ENCODE measurements around the gene CYP19A1.

The CYP19A1 gene

DNA sequence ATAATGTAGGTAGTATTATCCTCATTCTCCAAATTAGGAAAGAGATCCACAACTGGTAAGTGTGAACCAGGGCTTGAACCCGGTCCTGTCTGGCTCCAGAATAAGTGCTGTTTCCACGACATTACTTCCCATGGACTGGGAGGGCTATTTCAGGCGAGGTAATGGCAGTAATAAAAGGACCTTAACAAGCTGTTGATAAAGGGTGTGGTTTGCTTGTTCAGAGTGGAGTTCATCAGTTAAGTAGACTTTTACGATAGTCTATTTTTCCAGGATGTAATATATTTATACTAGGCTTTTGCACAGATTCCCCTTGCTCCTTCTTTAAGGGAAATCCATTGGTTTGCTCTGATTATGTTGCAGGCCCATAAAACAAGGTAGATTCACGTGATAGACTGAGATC, 155.3 kb downstream of the CYP19A1 start:
- DNase-seq (ENCODE audit: low read depth), result no peak

DNA sequence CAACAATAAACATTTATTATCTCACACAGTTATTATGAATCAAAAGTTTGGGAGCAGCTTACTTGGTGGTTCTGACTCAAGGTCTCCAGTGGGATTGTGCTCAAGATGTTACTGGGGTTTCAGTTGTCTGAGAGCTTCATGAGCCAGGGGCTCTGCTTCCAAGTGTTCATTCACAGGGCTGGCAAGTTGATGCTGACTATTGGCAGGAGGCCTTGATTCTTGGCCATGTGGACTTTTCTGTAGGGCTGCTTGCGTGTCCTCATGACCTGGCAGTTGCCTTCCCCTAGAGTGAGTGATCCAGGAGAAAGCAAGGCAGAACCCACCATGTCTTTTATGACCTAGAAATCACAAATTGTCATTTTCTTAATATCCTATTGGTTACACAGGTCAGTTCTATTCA, 156.5 kb downstream of the CYP19A1 start:
- no peak for DNase-seq (ENCODE audit: low read depth)

DNA sequence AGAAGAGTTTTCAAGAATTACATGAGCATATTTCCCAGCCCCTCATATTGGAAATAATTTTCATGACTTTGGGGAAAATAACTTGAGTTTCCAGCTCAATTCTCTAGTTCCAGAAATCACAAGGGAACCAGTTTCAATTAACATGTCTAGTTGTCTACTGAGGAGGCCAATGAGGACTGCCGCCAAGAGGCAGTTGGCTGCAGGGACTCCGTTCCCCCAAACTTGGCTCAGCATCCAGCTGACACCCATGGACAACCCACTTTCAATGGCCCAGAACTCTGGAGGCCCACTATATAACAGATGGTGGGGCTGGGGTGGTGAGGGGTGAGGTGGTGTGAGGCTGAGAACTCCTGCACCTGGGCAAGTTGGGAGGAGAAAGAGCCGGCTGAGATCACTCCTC, 157.2 kb downstream of the CYP19A1 start:
- no peak for DNase-seq (ENCODE audit: low read depth)

DNA sequence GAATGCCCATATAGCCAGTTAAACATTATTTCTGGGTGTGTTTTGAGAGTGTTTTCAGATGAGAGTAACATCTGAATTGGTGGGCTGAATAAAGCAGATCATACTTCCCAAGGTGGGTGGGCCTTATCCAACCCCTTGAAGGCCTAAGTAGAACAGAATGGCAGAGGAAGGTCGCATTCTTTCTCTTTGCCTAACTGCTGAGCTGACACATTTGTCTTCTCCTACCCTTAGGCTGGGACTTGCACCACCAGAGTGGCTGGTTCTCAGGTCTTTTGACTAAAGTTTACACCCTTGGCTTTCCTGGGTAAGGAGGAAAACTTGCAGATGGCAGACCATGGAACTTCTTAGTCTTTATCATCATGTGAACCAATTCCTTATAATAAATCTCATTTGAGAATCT, 157.9 kb downstream of the CYP19A1 start:
- DNase-seq (ENCODE audit: low read depth), result no peak

DNA sequence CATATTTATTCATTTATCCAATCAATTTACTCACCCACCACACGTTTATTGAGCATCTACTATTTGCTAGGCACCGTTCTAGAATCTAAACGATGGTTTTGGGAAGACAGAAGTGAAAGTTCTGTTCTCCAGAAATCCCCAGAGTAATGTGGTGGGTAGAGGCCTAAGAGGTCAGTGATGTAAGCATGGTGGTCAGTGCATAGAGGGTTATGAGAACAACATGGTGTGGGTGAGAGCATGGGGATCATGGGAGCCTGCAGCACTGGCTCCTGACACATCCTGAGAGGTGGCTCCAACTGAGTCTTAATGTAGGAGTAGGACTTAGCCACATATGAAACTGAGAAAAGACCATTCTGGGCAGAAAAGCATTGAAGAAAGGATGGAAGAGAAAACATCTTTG, 158.4 kb downstream of the CYP19A1 start:
- DNase-seq (ENCODE audit: low read depth), result no peak

DNA sequence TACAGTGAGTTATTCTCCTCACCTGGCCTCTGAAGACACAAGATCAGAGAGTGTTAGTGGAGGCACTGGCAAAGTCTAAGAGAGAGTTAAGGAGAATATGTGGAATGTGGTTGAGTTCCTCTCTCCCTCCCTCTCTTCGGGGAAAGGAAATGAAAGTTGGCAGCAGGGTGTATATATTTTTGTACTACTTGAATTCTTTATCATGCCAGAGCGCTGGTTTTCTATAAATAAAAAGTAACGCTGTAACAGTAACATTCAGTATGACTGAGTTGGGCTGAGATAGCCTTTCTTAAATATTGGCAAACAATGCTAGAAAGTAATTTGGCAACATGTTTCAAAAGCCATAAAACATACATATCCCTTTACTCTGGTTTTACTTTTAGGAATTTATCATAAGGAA, 166.2 kb downstream of the CYP19A1 start:
- no peak for DNase-seq (ENCODE audit: low read depth)

DNA sequence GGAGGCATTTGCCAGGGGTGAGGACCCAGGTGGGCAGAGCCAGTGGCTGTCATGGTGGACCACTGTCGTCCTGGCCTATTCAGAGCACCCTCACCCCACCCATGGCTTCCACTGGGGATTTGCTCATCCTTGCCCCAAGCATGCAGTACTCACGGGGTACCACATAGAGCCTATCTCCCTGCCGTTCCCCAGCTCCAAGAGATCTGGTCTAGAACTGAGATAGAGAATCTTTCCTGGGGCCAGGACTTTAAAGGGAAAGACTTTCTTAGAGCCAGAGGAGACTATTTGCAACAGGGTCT, 166.8 kb downstream of the CYP19A1 start:
- DNase-seq (ENCODE audit: low read depth), result no peak

DNA sequence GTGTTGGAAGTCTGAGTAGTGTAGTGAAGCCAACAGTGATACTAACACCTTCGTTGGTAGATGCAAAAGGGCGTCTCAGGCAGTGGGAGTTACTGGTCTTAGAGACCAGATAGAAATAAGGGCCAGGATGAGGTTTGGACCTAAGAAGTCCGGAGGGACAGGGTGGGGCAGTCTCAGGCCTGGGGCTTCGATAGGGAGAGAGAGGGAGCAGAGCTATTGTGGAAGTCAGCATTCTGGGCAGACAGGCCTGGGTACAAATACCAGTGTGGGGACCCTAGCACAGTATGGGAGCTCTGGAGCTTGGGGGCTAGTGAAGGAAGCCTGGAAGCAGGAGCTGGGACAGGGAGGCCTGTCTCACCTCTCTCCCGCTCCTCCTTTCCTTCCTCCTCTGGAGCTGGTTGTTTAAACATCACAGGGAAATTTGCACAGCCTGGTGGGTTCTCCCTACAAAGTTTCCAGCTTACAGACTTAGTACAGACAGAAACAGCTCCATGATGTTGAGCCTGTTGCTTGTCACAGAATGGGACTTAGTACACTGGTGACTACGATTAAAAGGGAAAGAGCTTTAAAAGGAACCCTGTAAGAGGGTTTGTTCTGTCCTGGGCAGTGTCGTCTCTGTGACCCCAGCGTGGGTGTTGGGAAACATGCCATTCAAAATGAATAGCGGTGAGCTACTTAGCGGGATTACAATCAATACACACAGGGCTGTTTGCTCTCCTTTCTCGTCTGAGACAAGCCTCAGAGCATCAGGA, 167.3 kb downstream of the CYP19A1 start:
- DNase-seq (ENCODE audit: low read depth), result no peak

DNA sequence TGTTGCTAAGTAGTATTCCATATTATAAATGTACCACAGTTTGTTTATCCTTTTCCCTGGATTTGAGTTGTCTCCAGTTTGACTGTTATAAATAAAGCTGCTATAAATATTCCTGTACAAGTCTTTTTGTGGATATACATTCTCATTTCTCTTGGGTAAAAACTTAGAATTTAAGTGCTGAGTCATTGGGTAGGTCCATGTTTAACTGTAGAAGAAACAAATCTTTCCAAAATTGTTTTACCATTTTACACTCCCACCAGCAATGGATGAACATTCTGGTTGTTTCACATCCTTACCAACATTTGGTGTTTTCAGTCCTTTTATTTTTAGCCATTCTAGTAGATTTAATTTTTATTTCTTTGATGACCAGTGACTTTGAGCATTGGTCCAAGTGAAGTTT, 169.7 kb downstream of the CYP19A1 start:
- DNase-seq (ENCODE audit: low read depth), result no peak

DNA sequence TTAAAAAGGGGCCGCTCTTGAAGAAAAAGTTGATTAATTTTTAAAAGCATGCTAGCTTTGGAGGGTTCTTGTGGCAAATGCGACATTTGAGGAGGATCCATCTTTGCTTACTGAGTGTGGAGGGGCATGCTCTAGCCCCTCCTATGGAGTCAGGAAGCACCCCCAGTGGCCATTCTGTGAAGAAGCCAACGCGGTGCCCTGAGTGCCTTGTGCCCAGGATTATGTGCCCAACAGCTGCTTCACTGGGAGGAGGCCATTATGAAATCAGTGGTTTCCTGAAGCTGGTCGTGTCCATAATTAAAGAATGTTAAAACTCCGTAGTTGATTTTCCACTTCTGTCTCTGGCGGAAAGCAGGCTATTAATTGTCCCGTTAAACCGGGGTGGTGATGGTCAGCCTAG, 174.6 kb downstream of the CYP19A1 start:
- DNase-seq (ENCODE audit: low read depth), result no peak

DNA sequence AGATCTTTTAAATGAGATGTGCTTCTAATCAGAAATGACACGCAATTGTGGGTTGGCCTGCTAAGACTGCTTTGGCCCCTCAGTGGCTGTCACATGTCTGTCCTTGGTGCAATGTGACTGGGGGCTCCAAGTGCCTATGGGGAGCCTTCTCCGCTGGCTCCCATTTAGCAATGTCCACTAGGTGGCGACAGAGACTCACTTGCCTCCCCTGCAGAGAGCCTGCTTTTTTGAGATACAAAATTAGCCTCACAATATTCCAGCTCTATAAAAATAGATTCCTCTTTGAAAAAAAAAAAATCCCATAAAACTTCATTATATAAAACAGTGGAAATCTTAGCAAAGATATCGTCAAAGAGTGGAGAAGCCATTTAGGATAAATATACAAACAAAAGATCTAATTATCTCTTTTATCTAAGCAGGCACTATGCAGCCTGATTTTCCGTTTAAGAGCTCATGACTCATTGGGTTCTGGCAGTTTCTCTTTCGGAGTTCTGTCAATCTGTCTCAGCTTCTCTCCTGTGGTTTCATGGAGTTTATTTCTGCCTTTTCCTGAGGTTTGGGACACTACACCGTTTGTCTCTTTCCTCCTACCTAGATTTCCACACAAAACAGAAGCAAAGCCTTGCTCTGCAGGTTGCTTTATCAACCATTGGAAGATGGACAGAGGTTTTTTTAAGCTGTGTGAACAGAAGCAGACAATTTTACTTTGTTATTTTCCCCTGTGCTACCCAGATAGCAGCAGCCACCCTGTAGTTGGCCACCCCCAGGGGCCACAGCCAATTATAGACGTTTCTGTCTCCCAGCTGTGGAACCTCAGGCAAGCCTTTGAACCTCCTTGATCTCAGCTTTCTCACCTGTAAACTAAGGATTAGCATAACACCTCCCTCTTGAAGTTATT, 175.3 kb downstream of the CYP19A1 start:
- DNase-seq (ENCODE audit: low read depth), result peak; percentile 16

DNA sequence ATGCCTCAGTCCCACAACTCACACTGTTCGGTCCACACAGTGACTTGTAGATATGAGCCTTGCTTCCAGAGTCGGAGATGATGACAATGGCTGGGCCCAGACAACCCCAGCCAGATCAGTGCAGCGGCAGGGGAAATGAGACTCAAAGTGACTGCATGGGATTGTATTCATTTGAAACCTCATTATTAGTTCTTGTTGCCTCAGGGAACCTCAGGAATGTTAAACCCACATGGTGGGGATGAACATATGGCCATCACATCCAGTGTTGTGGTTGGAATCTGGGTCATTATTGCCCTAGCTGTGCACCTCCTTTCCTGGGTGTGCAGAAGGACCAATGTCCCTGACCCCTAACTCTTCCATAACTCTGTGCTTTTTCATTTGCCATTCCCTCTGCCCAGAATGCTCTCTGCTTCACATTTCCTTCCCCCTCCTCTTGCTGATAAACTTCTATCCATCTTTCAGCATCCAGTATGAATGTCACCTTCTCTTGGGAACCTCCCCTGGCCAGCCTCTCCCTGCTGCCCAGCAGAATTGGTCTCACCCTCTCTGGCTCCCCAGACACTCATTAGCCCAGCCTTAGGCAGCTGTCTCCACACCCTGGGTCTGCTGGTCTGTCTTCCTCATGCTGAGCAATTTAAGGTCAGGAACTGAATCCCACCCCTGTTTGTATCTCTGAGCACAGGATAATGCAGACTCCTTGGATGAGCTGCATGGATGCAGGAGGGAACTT, 176.7 kb downstream of the CYP19A1 start:
- no peak for DNase-seq (ENCODE audit: low read depth)

DNA sequence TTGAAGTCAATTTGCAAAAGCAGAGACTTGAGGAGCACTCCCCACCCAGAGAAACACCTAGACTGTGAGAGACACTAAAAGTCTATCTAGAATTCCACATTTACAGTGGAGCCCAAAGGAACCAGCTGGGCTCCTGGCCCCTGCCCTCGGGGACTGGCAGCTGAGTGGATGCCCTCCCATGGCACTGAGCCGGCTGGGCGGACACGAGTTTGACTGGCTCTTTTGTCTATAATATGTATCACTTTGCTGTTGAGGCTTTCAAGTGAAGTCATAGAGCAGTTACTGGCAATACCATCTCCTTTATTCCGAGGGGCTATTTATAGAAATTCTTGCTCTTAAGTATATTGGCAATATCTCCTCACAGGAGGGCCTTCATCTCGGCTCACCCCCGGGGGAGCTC, 177.9 kb downstream of the CYP19A1 start:
- DNase-seq (ENCODE audit: low read depth), result no peak

Data from stimulated activated CD8-positive, alpha-beta memory T cell treated with anti-CD3 and anti-CD28 coated beads, Interleukin-15, amount 100 ng/mL, for 1 hour (primary cell).